C4-2B (cell line): Measurements from ENCODE around the gene KCNRG.

ENCODE experiments used
- H3K27ac ChIP-seq: fragments of 450-650 bp; 2 replicates; pipeline ENCODE4 v1.5.1; 2017
- ZFX ChIP-seq: fragments of 450-650 bp; IDR thresholded peaks from 2 replicates; pipeline ENCODE4 v1.6.1; 2017
- TF ChIP-seq, protein P1 (sequence below): fragments of 450-650 bp; conservative IDR thresholded peaks from 2 replicates; pipeline ENCODE4 v1.5.1; 2017; ENCODE audit warnings: mild to moderate bottlenecking

The KCNRG gene

DNA sequence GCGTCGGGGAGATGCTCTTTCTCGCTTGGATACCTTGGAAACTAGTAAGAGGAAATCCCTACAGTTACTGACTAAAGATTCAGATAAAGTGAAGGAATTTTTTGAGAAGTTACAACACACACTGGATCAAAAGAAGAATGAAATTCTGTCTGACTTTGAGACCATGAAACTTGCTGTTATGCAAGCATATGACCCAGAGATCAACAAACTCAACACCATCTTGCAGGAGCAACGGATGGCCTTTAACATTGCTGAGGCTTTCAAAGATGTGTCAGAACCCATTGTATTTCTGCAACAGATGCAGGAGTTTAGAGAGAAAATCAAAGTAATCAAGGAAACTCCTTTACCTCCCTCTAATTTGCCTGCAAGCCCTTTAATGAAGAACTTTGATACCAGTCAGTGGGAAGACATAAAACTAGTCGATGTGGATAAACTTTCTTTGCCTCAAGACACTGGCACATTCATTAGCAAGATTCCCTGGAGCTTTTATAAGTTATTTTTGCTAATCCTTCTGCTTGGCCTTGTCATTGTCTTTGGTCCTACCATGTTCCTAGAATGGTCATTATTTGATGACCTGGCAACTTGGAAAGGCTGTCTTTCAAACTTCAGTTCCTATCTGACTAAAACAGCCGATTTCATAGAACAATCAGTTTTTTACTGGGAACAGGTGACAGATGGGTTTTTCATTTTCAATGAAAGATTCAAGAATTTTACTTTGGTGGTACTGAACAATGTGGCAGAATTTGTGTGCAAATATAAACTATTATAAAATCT lies 2.7 kb upstream of the KCNRG start:
- TF ChIP-seq, protein P1, sequence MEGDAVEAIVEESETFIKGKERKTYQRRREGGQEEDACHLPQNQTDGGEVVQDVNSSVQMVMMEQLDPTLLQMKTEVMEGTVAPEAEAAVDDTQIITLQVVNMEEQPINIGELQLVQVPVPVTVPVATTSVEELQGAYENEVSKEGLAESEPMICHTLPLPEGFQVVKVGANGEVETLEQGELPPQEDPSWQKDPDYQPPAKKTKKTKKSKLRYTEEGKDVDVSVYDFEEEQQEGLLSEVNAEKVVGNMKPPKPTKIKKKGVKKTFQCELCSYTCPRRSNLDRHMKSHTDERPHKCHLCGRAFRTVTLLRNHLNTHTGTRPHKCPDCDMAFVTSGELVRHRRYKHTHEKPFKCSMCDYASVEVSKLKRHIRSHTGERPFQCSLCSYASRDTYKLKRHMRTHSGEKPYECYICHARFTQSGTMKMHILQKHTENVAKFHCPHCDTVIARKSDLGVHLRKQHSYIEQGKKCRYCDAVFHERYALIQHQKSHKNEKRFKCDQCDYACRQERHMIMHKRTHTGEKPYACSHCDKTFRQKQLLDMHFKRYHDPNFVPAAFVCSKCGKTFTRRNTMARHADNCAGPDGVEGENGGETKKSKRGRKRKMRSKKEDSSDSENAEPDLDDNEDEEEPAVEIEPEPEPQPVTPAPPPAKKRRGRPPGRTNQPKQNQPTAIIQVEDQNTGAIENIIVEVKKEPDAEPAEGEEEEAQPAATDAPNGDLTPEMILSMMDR, result no peak
- no peak overlapping the region for H3K27ac ChIP-seq

DNA sequence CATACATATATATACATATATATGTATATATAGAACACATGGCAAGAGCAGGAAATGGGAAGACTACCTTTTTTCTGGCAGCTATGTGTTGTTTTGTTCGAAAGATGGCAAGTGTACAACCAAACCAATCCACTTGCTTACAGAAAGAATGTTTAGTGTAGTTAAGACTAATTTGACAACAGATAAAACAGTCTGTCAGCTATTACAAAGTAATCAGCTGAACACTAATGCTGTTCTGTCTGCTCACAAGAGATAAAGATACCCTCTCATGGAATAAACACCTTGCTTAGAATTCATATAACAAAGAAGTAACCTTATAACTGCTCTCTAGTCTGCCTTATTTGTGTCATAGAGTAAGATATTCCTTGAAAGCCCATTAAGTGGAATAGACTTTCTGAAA lies 858 bp upstream of the KCNRG start:
- no peak overlapping the region for H3K27ac ChIP-seq
- TF ChIP-seq ZFX, result no peak
- TF ChIP-seq, protein P1, result no peak

DNA sequence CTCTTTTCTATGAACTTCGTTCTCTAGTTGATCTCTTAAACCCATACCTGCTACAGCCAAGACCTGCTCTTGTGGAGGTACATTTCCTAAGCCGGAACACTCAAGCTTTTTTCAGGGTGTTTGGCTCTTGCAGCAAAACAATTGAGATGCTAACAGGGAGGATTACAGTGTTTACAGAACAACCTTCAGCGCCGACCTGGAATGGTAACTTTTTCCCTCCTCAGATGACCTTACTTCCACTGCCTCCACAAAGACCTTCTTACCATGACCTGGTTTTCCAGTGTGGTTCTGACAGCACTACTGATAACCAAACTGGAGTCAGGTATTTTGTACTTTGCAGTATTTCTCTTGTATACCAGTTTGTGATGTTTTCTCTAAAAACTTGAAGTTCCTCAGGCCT lies 506 bp downstream of the KCNRG start:
- H3K27ac ChIP-seq, result no peak overlapping the region

GRCh38 chr13:50016444-50016843 lies 1.2 kb downstream of the KCNRG start:
- H3K27ac ChIP-seq, result no peak overlapping the region
- TF ChIP-seq, protein P1, result no peak
- TF ChIP-seq ZFX, result no peak

More for the DNA sequence above, 506 bp downstream of the KCNRG start:
- no peak for TF ChIP-seq ZFX
- TF ChIP-seq, protein P1, result no peak

DNA sequence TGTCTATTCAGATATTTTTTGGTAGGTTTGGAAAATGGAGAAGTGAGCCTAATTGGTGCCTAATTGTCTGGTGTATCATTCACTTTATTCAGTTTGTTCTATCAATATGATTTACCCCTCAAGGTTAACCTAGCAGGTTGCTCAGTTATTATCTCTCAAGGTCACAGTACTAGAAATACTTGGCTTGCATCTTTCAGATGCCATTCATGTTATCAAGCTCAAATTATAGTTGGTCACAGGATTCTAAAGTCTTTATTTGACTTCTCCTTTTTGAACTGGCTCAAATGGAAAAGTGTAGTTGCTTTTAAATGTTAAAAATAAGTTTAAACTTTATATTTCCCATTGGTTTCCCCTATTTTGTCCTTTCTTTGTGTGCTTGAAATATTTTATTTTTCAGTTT lies 2.6 kb downstream of the KCNRG start:
- H3K27ac ChIP-seq, result no peak overlapping the region
- no peak for TF ChIP-seq ZFX
- TF ChIP-seq, protein P1, result no peak

DNA sequence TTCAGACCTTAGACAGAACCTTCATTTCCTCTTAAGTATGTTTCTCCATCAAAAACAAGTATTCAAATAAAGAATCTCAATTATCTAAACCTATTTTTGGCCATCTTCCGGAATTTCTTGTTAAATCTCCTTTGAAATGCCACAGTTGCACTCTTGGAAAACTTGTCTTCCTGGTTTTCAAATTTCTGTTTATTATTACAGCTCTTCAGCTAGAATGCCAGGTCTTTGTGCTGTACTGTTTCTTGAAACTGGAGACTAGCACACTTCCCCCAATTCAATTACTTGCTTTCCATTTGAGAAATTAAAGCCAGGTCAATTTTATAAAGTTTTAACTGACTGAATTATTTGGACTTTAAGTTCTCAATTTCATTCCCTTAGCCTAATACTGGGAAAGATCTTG lies 10.2 kb downstream of the KCNRG start:
- TF ChIP-seq, protein P1, result no peak
- no peak for TF ChIP-seq ZFX
- no peak overlapping the region for H3K27ac ChIP-seq

- TF ChIP-seq, protein P1, result no peak
- no peak for TF ChIP-seq ZFX
- no peak overlapping the region for H3K27ac ChIP-seq
Observed at GRCh38 chr13:50026788-50027473, 11.7 kb downstream of the KCNRG start.
